Midbrain (tissue), 1 donor: ENCODE measurements around the gene CDHR5.

Source experiments
- DNase-seq: peaks from one replicate; lab custom pipeline; 2025; lab: John Stamatoyannopoulos, UW

The CDHR5 gene

GRCh38 chr11:610146-610801, 14.5 kb downstream of the CDHR5 start:
- no peak for DNase-seq

GRCh38 chr11:609341-609811, 15.4 kb downstream of the CDHR5 start:
- no peak for DNase-seq

GRCh38 chr11:608791-609251, 15.9 kb downstream of the CDHR5 start:
- no peak for DNase-seq

GRCh38 chr11:607971-608659, 16.6 kb downstream of the CDHR5 start:
- no peak for DNase-seq

GRCh38 chr11:607020-607780, 17.6 kb downstream of the CDHR5 start:
- DNase-seq: no peak

- peak; percentile 18 for DNase-seq
Measured at GRCh38 chr11:606245-606644, 18.5 kb downstream of the CDHR5 start.

- DNase-seq: no peak
Measured at GRCh38 chr11:605286-606129, 19.2 kb downstream of the CDHR5 start.

GRCh38 chr11:603154-603553, 21.6 kb downstream of the CDHR5 start:
- DNase-seq: no peak

- DNase-seq: no peak
Measured at GRCh38 chr11:601573-602245, 23.0 kb downstream of the CDHR5 start.

GRCh38 chr11:598005-598680, 26.6 kb downstream of the CDHR5 start:
- DNase-seq: no peak

- no peak for DNase-seq
Measured at GRCh38 chr11:597166-597725, 27.5 kb downstream of the CDHR5 start.

GRCh38 chr11:596374-596773, 28.4 kb downstream of the CDHR5 start:
- no peak for DNase-seq

- DNase-seq: no peak
Measured at GRCh38 chr11:595400-595799, 29.4 kb downstream of the CDHR5 start.

GRCh38 chr11:593347-593746, 31.4 kb downstream of the CDHR5 start:
- no peak for DNase-seq

GRCh38 chr11:592918-593317, 31.8 kb downstream of the CDHR5 start:
- DNase-seq: no peak

- DNase-seq: no peak
Measured at GRCh38 chr11:592501-592900, 32.3 kb downstream of the CDHR5 start.

GRCh38 chr11:590997-591396, 33.8 kb downstream of the CDHR5 start:
- DNase-seq: no peak

GRCh38 chr11:589798-590197, 35.0 kb downstream of the CDHR5 start:
- no peak for DNase-seq

- no peak for DNase-seq
Measured at GRCh38 chr11:587978-588380, 36.8 kb downstream of the CDHR5 start.

GRCh38 chr11:587546-587945, 37.2 kb downstream of the CDHR5 start:
- DNase-seq: no peak
